DOHH2 (cell line): ENCODE results near the gene UBE2D2.

ENCODE experiments used
- EZH2phosphoT487 ChIP-seq: fragments of 200-600 bp; sonication (generic); IDR thresholded peaks from 2 replicates; pipeline ENCODE4 v1.6.1; 2017; ENCODE audit warnings: borderline replicate concordance, mild to moderate bottlenecking, antibody characterized with exemption, low read length, moderate library complexity, mixed read lengths
- TF ChIP-seq, protein P1 (sequence below): fragments of 200-600 bp; sonication (generic); IDR thresholded peaks from one replicate; pipeline ENCODE4 v1.5.1; 2014; ENCODE audit warnings: antibody characterized with exemption, mild to moderate bottlenecking, low read depth, low read length; ENCODE audit not compliant: poor library complexity, severe bottlenecking

DNA sequence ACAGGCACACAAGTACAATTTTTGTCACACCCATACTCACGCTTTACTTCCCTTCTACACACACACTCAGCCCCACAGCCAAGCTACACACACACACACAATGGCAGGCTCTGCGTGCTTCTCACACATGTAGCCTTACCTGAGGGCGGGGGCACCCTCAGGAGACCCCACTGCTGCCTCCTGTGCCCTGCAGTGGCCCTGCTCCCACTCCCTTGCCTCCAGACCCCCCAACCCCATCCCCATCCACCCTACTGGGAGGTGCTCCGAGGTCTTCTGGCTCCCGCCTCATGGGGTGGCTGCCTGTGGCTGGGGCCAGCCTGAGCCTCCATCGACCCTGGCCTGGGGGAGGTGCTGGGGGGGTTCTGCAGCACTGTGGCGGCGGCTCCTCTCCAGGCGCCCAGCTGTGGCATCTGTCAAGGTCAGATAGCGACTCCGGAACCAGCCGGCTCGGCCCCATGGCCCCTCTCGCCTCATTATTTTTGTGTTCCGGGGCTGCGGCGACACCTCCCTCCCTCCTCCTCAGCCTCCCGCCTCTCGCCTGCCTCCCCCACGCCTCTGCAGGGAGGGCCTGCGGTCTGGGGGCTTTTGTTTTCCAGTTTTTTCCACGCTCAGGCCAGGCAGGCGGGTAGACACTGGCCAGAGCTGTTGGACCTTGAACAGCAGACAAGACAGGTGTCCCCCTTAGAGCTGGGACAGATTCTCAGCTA, 108.7 kb downstream of the UBE2D2 start:
- TF ChIP-seq, protein P1, sequence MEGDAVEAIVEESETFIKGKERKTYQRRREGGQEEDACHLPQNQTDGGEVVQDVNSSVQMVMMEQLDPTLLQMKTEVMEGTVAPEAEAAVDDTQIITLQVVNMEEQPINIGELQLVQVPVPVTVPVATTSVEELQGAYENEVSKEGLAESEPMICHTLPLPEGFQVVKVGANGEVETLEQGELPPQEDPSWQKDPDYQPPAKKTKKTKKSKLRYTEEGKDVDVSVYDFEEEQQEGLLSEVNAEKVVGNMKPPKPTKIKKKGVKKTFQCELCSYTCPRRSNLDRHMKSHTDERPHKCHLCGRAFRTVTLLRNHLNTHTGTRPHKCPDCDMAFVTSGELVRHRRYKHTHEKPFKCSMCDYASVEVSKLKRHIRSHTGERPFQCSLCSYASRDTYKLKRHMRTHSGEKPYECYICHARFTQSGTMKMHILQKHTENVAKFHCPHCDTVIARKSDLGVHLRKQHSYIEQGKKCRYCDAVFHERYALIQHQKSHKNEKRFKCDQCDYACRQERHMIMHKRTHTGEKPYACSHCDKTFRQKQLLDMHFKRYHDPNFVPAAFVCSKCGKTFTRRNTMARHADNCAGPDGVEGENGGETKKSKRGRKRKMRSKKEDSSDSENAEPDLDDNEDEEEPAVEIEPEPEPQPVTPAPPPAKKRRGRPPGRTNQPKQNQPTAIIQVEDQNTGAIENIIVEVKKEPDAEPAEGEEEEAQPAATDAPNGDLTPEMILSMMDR, result no peak
- TF ChIP-seq EZH2phosphoT487, result no peak
